Heart left ventricle (tissue), 13 donors: ENCODE data around the gene OSCP1.

Source experiments
- CTCF ChIP-seq, 12 donors: fragments of 200-600 bp; sonication (generic) in 4 of 12; IDR thresholded peaks; one replicate each; pipeline versions ENCODE4 v1.5.0 to v1.8.0; 2018 to 2022; ENCODE audit warnings: antibody characterized with exemption in 12 of 12, mild to moderate bottlenecking in 5 of 12
- POLR2A ChIP-seq, 2 donors: fragments of 450-650 bp; IDR thresholded peaks; one replicate each; pipeline ENCODE4 v1.6.1; 2017; ENCODE audit warnings: antibody characterized with exemption in 2 of 2, mild to moderate bottlenecking in 2 of 2, moderate library complexity in 2 of 2
- donor health status: ischemic (EF 13 %, LVEDD 7.1; RV severe dilation, severe dysfunction).
- donor health status: DM: no; HTN: yes; CAD: no.
- donor health status: DM: no; HTN: no; CAD: no.
- donor health status: ischemic (EF 25% LVEDD 6.9; RV normal size, moderate dysfunction).
- donor health status: ischemic (EF 25% LVEDD 5.7; RV mildly dilated, moderate dysfunction).
- donor health status: ischemic (EF 35%, LVEDD 5.7; RV mildly dilated, moderate dysfunction).
- donor health status: nonischemic (EF 11% LVEDD 7.7; RV severe dilation, severe dysfunction).
- donor health status: DM: yes; HTN: yes; CAD: no.
- donor health status: PGD.
- donor health status: ischemic (EF 29% LVEDD 5.4; RV normal size, mild dysfunction).
- donor health status: nonischemic (EF 23%, LVEDD 6.1; RV moderate dilation, normal function).

DNA sequence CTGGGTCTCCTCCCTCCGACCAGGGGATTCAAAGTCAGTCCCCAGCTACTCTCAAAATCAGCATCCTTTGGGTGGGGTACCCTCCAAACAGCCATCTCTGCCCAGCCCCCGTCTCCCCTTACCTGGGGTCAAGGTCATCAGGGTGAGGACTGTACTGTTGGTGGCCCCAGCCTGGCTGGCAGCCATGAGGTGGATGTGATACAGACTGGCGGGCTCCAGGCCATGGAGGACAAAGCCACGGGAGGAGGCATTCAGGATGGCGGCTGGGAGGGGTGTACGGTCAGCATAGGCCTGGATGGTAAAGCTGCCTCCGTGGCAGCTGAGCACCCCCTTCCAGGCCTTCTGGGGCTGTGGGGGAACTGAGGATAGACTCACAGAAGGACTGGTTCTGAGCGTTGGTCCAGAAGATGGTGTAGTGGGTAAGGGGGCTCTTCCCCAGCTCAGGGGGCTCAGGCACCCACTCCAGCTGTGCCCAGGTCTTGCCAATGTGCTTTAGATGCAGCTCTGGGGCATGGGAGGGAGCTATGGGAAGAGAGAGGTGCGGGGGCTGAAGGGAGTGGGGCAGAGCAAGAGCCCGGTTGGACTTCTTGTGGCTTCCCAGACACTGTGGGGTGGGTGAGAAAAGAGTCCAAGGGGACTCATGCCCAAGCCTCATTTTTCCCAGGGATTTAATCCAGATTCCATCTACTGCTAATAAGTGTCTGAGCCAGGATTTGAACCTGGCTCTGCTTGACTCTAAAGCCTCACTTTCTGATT is 17.6 kb upstream of the OSCP1 start:
- TF ChIP-seq CTCF (IDR thresholded peaks at IDR 0.05) (no peak), POLR2A (IDR thresholded peaks at IDR 0.05) (no peak)
